ENCODE results near the gene FAM216A. TPM values are rescaled to one million over a fixed set of nuclear protein-coding genes. Genes with fewer than 3 reads are reported as not detected.
A peak's percentile ranks its signal among the peaks of the same experiment; 100 is the strongest.
"Not testable (repeated sequence)": the region's sequence is repeated elsewhere in the genome, so short reads cannot be mapped to it uniquely, and the experiment has no call there.

Gene FAM216A
- total RNA-seq = 10 to 100 TPM in 1 of 2 donors, 1 to 10 TPM in 1; 3.7 to 12.6 TPM

- no peaks in the 10 kb centered on the region for H3K9me3 ChIP-seq
- TF ChIP-seq, protein P1, sequence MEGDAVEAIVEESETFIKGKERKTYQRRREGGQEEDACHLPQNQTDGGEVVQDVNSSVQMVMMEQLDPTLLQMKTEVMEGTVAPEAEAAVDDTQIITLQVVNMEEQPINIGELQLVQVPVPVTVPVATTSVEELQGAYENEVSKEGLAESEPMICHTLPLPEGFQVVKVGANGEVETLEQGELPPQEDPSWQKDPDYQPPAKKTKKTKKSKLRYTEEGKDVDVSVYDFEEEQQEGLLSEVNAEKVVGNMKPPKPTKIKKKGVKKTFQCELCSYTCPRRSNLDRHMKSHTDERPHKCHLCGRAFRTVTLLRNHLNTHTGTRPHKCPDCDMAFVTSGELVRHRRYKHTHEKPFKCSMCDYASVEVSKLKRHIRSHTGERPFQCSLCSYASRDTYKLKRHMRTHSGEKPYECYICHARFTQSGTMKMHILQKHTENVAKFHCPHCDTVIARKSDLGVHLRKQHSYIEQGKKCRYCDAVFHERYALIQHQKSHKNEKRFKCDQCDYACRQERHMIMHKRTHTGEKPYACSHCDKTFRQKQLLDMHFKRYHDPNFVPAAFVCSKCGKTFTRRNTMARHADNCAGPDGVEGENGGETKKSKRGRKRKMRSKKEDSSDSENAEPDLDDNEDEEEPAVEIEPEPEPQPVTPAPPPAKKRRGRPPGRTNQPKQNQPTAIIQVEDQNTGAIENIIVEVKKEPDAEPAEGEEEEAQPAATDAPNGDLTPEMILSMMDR (IDR thresholded peaks at IDR 0.05) = no peak
- peak within 1 kb of the TSS; percentile 87 to 88 for H3K27ac ChIP-seq
- DNase-seq (ENCODE audit: low spot score) (peak; percentile 89), ATAC-seq (ENCODE audit: insufficient number of reproducible peaks, low FRiP score, low read depth) (peak; percentile 87)
- H3K27me3 ChIP-seq (replicated peaks; ENCODE audit: insufficient read depth) = no peaks in the 10 kb centered on the region
- no peaks in the 10 kb centered on the region for H3K36me3 ChIP-seq
- H3K4me1 ChIP-seq (ENCODE audit: control insufficient read depth in 1 of 2, low read depth in 2 of 2) = peaks cover 8 to 26% of the 10 kb centered on the region in 2 donors
- H3K4me3 ChIP-seq = peak within 1 kb of the TSS; percentile 86
Measured at GRCh38 chr12:110468214-110469048, at the start of gene FAM216A, which contains the start of gene GPN3. TSS of gene FAM216A (plus strand) at chr12:110468845. CDS start at chr12:110468876, 31 bp downstream. TSS of gene GPN3 (minus strand) at chr12:110468257. CDS start at chr12:110468203, 54 bp downstream.

DNA sequence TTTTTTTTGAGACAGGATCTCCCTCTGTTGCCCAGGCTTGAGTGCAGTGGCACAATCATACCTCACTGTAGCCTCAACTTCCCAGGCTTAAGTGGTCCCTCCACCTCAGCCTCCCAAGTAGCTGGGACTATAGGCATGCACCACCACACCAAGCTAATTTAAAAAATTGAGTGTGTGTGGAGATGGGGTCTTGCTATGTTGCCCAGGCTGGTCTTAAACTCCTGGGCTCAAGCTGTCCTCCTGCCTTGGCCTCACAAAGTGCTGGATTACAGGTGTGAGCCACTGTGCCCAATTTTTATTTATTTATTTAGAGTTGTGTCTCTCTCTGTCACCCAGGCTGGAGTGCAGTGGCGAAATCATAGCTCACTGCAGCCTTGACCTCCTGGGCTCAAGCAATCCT, 48.0 kb upstream of the FAM216A start:
- H3K4me1 ChIP-seq (ENCODE audit: control insufficient read depth in 1 of 2, low read depth in 2 of 2); DNase-seq (ENCODE audit: low spot score); H3K27me3 ChIP-seq (replicated peaks; ENCODE audit: insufficient read depth); ATAC-seq (ENCODE audit: insufficient number of reproducible peaks, low FRiP score, low read depth); H3K4me3 ChIP-seq; H3K36me3 ChIP-seq; H3K27ac ChIP-seq; H3K9me3 ChIP-seq: not testable (repeated sequence)

- Histone ChIP-seq H3K4me3 (no peak overlapping the region), H3K9me3 (no peaks in the 10 kb centered on the region), H3K36me3 (no peaks in the 10 kb centered on the region), H3K27ac (no peak overlapping the region), H3K4me1 (ENCODE audit: control insufficient read depth in 1 of 2, low read depth in 2 of 2) (no peaks in the 10 kb centered on the region), H3K27me3 (replicated peaks; ENCODE audit: insufficient read depth) (no peaks in the 10 kb centered on the region)
- DNase-seq (ENCODE audit: low spot score) (no peak), ATAC-seq (ENCODE audit: insufficient number of reproducible peaks, low FRiP score, low read depth) (no peak)
- TF ChIP-seq, protein P1 (IDR thresholded peaks at IDR 0.05) = no peak
Measured at GRCh38 chr12:110421159-110421661, 47.4 kb upstream of the FAM216A start.

- ATAC-seq (ENCODE audit: insufficient number of reproducible peaks, low FRiP score, low read depth) = no peak
- TF ChIP-seq, protein P1 (IDR thresholded peaks at IDR 0.05) = no peak
Measured at GRCh38 chr12:110421701-110422100, 46.9 kb upstream of the FAM216A start.

DNA sequence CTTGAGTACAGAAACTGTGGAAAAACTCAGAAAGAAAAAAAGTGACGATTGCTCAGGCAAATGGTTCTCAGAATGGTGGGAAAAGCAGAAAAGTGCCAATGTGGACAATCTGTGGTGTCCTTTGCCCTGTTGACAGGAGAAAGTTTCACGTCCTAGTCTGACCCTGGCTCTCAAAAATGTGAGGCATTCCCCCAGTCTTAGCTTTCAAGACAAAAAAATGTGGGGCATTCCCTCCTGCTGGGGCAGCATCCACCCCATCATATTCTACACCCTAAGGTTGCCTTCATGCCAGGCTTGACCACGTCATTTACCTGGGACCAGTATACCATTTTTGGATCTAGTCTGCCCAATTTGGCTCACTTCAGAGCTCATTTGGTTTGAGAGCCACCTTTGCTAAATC, 44.4 kb upstream of the FAM216A start:
- no peaks in the 10 kb centered on the region for H3K4me1 ChIP-seq (ENCODE audit: control insufficient read depth in 1 of 2, low read depth in 2 of 2)
- no peak overlapping the region for H3K27ac ChIP-seq
- TF ChIP-seq, protein P1 (IDR thresholded peaks at IDR 0.05) = no peak
- H3K4me3 ChIP-seq = no peak overlapping the region
- H3K36me3 ChIP-seq = no peaks in the 10 kb centered on the region
- H3K9me3 ChIP-seq = no peaks in the 10 kb centered on the region
- DNase-seq (ENCODE audit: low spot score) (no peak), ATAC-seq (ENCODE audit: insufficient number of reproducible peaks, low FRiP score, low read depth) (no peak)
- no peaks in the 10 kb centered on the region for H3K27me3 ChIP-seq (replicated peaks; ENCODE audit: insufficient read depth)

More at GRCh38 chr12:110421701-110422100, 46.9 kb upstream of the FAM216A start:
- H3K4me1 ChIP-seq (ENCODE audit: control insufficient read depth in 1 of 2, low read depth in 2 of 2) = no peaks in the 10 kb centered on the region
- H3K9me3 ChIP-seq = no peaks in the 10 kb centered on the region
- no peak overlapping the region for H3K4me3 ChIP-seq
- H3K27ac ChIP-seq = no peak overlapping the region
- no peaks in the 10 kb centered on the region for H3K27me3 ChIP-seq (replicated peaks; ENCODE audit: insufficient read depth)
- H3K36me3 ChIP-seq = no peaks in the 10 kb centered on the region
- no peak for DNase-seq (ENCODE audit: low spot score)
